ENCODE data around the gene ENDOV.

The ENDOV gene

GRCh38 chr17:80474961-80475909 lies 60.3 kb downstream of the ENDOV start:
- ATAC-seq (ENCODE audit: insufficient read depth, low read depth) (no peak), DNase-seq (no peak)
- Histone ChIP-seq H3K4me1 (ENCODE audit: insufficient read depth, low read length) (no peaks in the 10 kb centered on the region), H3K27ac (ENCODE audit: low read length) (no peak overlapping the region), H3K36me3 (ENCODE audit: insufficient read depth, low read length) (no peaks in the 10 kb centered on the region), H3K79me2 (ENCODE audit: insufficient read depth, low read length) (no peaks in the 10 kb centered on the region), H2AFZ (ENCODE audit: low read depth, low read length) (no peak overlapping the region), H3K9me3 (ENCODE audit: insufficient read depth, low read length, severe bottlenecking) (no peaks in the 10 kb centered on the region), H3K27me3 (ENCODE audit: insufficient read depth, low read length, poor library complexity) (no peaks in the 10 kb centered on the region), H3K4me3 (ENCODE audit: low read depth in 1 of 2, low read length in 2 of 2) (no peak overlapping the region), H4K20me1 (ENCODE audit: insufficient read depth, low read length) (no peaks in the 10 kb centered on the region), H3K4me2 (ENCODE audit: insufficient read depth, low read length) (no peak overlapping the region), H3K9ac (ENCODE audit: low read depth, low read length) (no peak overlapping the region)
- TF ChIP-seq CTCF (IDR thresholded peaks at IDR 0.05; ENCODE audit: borderline replicate concordance, extremely low read depth, low read length, poor library complexity, severe bottlenecking) (no peak), EZH2 (IDR thresholded peaks at IDR 0.05; ENCODE audit: borderline replicate concordance, low read depth, low read length, severe bottlenecking) (no peak)

- DNase-seq (no peak), ATAC-seq (ENCODE audit: insufficient read depth, low read depth) (no peak)
- Histone ChIP-seq H3K4me3 (ENCODE audit: low read depth in 1 of 2, low read length in 2 of 2) (no peak within 1 kb of the TSS), H3K27ac (ENCODE audit: low read length) (no peak within 1 kb of the TSS), H3K36me3 (ENCODE audit: insufficient read depth, low read length) (no peaks in the 10 kb centered on the region), H3K4me2 (ENCODE audit: insufficient read depth, low read length) (no peak within 1 kb of the TSS), H3K79me2 (ENCODE audit: insufficient read depth, low read length) (no peaks in the 10 kb centered on the region), H3K9ac (ENCODE audit: low read depth, low read length) (no peak within 1 kb of the TSS), H4K20me1 (ENCODE audit: insufficient read depth, low read length) (no peaks in the 10 kb centered on the region), H3K4me1 (ENCODE audit: insufficient read depth, low read length) (peaks cover 1% of the 10 kb centered on the region), H3K27me3 (ENCODE audit: insufficient read depth, low read length, poor library complexity) (no peaks in the 10 kb centered on the region), H3K9me3 (ENCODE audit: insufficient read depth, low read length, severe bottlenecking) (no peaks in the 10 kb centered on the region), H2AFZ (ENCODE audit: low read depth, low read length) (no peak within 1 kb of the TSS)
- TF ChIP-seq CTCF (IDR thresholded peaks at IDR 0.05; ENCODE audit: borderline replicate concordance, extremely low read depth, low read length, poor library complexity, severe bottlenecking) (no peak), EZH2 (IDR thresholded peaks at IDR 0.05; ENCODE audit: borderline replicate concordance, low read depth, low read length, severe bottlenecking) (no peak)
Measured at GRCh38 chr17:80475910-80476876, 61.2 kb downstream of the ENDOV start, which contains the start of gene NPTX1. NPTX1 (minus strand) TSS chr17:80476607; CDS start chr17:80476446, 161 bp downstream.

GRCh38 chr17:80476877-80477646 lies 62.1 kb downstream of the ENDOV start:
- no peak overlapping the region for H3K4me2 ChIP-seq (ENCODE audit: insufficient read depth, low read length)
- DNase-seq (no peak), ATAC-seq (ENCODE audit: insufficient read depth, low read depth) (no peak)
- no peak overlapping the region for H3K9ac ChIP-seq (ENCODE audit: low read depth, low read length)
- peaks cover 8% of the 10 kb centered on the region for H3K4me1 ChIP-seq (ENCODE audit: insufficient read depth, low read length)
- H3K9me3 ChIP-seq (ENCODE audit: insufficient read depth, low read length, severe bottlenecking) = no peaks in the 10 kb centered on the region
- H3K27ac ChIP-seq (ENCODE audit: low read length) = no peak overlapping the region
- H2AFZ ChIP-seq (ENCODE audit: low read depth, low read length) = no peak overlapping the region
- H3K36me3 ChIP-seq (ENCODE audit: insufficient read depth, low read length) = no peaks in the 10 kb centered on the region
- no peak overlapping the region for H3K4me3 ChIP-seq (ENCODE audit: low read depth in 1 of 2, low read length in 2 of 2)
- TF ChIP-seq CTCF (IDR thresholded peaks at IDR 0.05; ENCODE audit: borderline replicate concordance, extremely low read depth, low read length, poor library complexity, severe bottlenecking) (no peak), EZH2 (IDR thresholded peaks at IDR 0.05; ENCODE audit: borderline replicate concordance, low read depth, low read length, severe bottlenecking) (no peak)
- no peaks in the 10 kb centered on the region for H3K27me3 ChIP-seq (ENCODE audit: insufficient read depth, low read length, poor library complexity)
- H3K79me2 ChIP-seq (ENCODE audit: insufficient read depth, low read length) = no peaks in the 10 kb centered on the region
- H4K20me1 ChIP-seq (ENCODE audit: insufficient read depth, low read length) = no peaks in the 10 kb centered on the region

Measured in DND-41 (cell line).